ENCODE measurements around the gene CCT3. TPM values are rescaled to one million over a fixed set of nuclear protein-coding genes. Genes with fewer than 3 reads are reported as not detected.

Gene CCT3
- total and polyA plus RNA-seq, 4 donors = 71.6 to 165 (median 139) TPM

- ATAC-seq (ENCODE audit: insufficient read depth, low FRiP score) (no peak), DNase-seq (no peak)
- H3K4me1 ChIP-seq (ENCODE audit: control insufficient read depth in 5 of 5, insufficient read depth in 5 of 5, low read length in 5 of 5) = peaks cover 0 to 2% (median 0%) of the 10 kb centered on the region in 5 donors
- 92 to 94% methylated on average over 1 of the region's 1 CpG for WGBS, 2 donors
- no peak overlapping the region for H3K27ac ChIP-seq (ENCODE audit: low read depth in 1 of 2, low read length in 1 of 2)
- H3K4me3 ChIP-seq = no peak overlapping the region
- no peak for TF ChIP-seq CTCF (IDR thresholded peaks at IDR 0.05; ENCODE audit: control extremely low read depth, extremely low read depth)
- H3K27me3 ChIP-seq (ENCODE audit: control insufficient read depth in 3 of 3, insufficient read depth in 3 of 3, low read length in 2 of 3) = peaks cover 0 to 9% (median 8%) of the 10 kb centered on the region in 3 donors
- no peak overlapping the region for H3K9ac ChIP-seq (ENCODE audit: insufficient read depth in 1 of 2, low read length in 2 of 2)
- no peaks in the 10 kb centered on the region for H3K9me3 ChIP-seq (ENCODE audit: control insufficient read depth in 4 of 4, insufficient read depth in 3 of 4, low read length in 3 of 4)
- H3K36me3 ChIP-seq (ENCODE audit: control insufficient read depth in 4 of 4, insufficient read depth in 4 of 4, low read length in 4 of 4) = no peaks in the 10 kb centered on the region
Measured at GRCh38 chr1:156358641-156359040, 20.5 kb upstream of the CCT3 start.

- H3K4me3 ChIP-seq = no peak overlapping the region
- ATAC-seq (ENCODE audit: insufficient read depth, low FRiP score) = no peak
- H3K27ac ChIP-seq (ENCODE audit: low read depth in 1 of 2, low read length in 1 of 2) = no peak overlapping the region
- H3K9me3 ChIP-seq (ENCODE audit: control insufficient read depth in 4 of 4, insufficient read depth in 3 of 4, low read length in 3 of 4) = no peaks in the 10 kb centered on the region
- no peak for DNase-seq
- peaks cover 0 to 9% (median 8%) of the 10 kb centered on the region in 3 donors for H3K27me3 ChIP-seq (ENCODE audit: control insufficient read depth in 3 of 3, insufficient read depth in 3 of 3, low read length in 2 of 3)
- no peak overlapping the region for H3K9ac ChIP-seq (ENCODE audit: insufficient read depth in 1 of 2, low read length in 2 of 2)
- 91 to 95% methylated on average over 2 of the region's 2 CpGs for WGBS, 2 donors
- H3K36me3 ChIP-seq (ENCODE audit: control insufficient read depth in 4 of 4, insufficient read depth in 4 of 4, low read length in 4 of 4) = no peaks in the 10 kb centered on the region
- peaks cover 0 to 2% (median 0%) of the 10 kb centered on the region in 5 donors for H3K4me1 ChIP-seq (ENCODE audit: control insufficient read depth in 5 of 5, insufficient read depth in 5 of 5, low read length in 5 of 5)
- TF ChIP-seq CTCF (IDR thresholded peaks at IDR 0.05; ENCODE audit: control extremely low read depth, extremely low read depth) = no peak
Measured at GRCh38 chr1:156357977-156358376, 19.9 kb upstream of the CCT3 start.

GRCh38 chr1:156356875-156357534 lies 18.9 kb upstream of the CCT3 start:
- no peak overlapping the region for H3K27ac ChIP-seq (ENCODE audit: low read depth in 1 of 2, low read length in 1 of 2)
- peaks cover 0 to 10% (median 9%) of the 10 kb centered on the region in 3 donors for H3K27me3 ChIP-seq (ENCODE audit: control insufficient read depth in 3 of 3, insufficient read depth in 3 of 3, low read length in 2 of 3)
- peaks cover 0 to 2% (median 0%) of the 10 kb centered on the region in 5 donors for H3K4me1 ChIP-seq (ENCODE audit: control insufficient read depth in 5 of 5, insufficient read depth in 5 of 5, low read length in 5 of 5)
- no peaks in the 10 kb centered on the region for H3K9me3 ChIP-seq (ENCODE audit: control insufficient read depth in 4 of 4, insufficient read depth in 3 of 4, low read length in 3 of 4)
- no peak overlapping the region for H3K4me3 ChIP-seq
- peak; percentile 42 for TF ChIP-seq CTCF (IDR thresholded peaks at IDR 0.05; ENCODE audit: control extremely low read depth, extremely low read depth)
- H3K36me3 ChIP-seq (ENCODE audit: control insufficient read depth in 4 of 4, insufficient read depth in 4 of 4, low read length in 4 of 4) = no peaks in the 10 kb centered on the region
- DNase-seq (peak; percentile 44 to 75 (median 63)), ATAC-seq (ENCODE audit: insufficient read depth, low FRiP score) (peak; percentile 66)
- WGBS, 2 donors = 10 to 12% methylated on average over 22 of the region's 22 CpGs
- H3K9ac ChIP-seq (ENCODE audit: insufficient read depth in 1 of 2, low read length in 2 of 2) = no peak overlapping the region
